AG04450 (cell line): Measurements from ENCODE around the gene MRGPRE. TPM values are rescaled to one million over a fixed set of nuclear protein-coding genes. Genes with fewer than 3 reads are reported as not detected.

ENCODE experiments used
- CTCF ChIA-PET: fragments of 300-600, 350-600 bp; formaldehyde crosslinking; extraction: SDS; loops from one replicate; lab custom pipeline; 2022; ENCODE audit warnings: antibody characterized with exemption, inconsistent platforms; lab: Charles Lee
- POLR2A ChIA-PET: fragments of 350-600 bp; formaldehyde crosslinking; extraction: SDS; loops from one replicate; lab custom pipeline; 2021; ENCODE audit warnings: antibody characterized with exemption, inconsistent platforms; lab: Yijun Ruan, JAX
- DNase-seq: peaks from one replicate; pipeline ENCODE4 v3.0.0-alpha.2; 2011; ENCODE audit warnings: low read depth, low spot score
- H3K27ac ChIP-seq: one replicate; pipeline ENCODE4 v1.5.1; 2012; ENCODE audit warnings: low read depth, low read length, control low read depth
- H3K27me3 ChIP-seq: one replicate; pipeline ENCODE4 v1.6.0; 2012; ENCODE audit warnings: low read length; ENCODE audit not compliant: control insufficient read depth, insufficient read depth
- H3K4me3 ChIP-seq: 2 replicates; pipeline ENCODE4 v1.5.1; 2011; ENCODE audit warnings: mild to moderate bottlenecking, low read depth, low read length, control low read depth
- H3K9me3 ChIP-seq: 2 replicates; pipeline ENCODE4 v1.5.1; 2012; ENCODE audit warnings: low read length; ENCODE audit not compliant: control insufficient read depth, insufficient read depth
- polyA plus RNA-seq: library from polyadenylated mRNA; depleted of rRNA; stranded (reverse); fragments of >200 nt; gene quantifications from 2 replicates; pipeline ENCODE4 v1.2.3, GENCODE V29; 2011
- TF ChIP-seq, protein P1 (sequence below): IDR thresholded peaks from 2 replicates; pipeline ENCODE4 v1.5.1; 2011; ENCODE audit warnings: low read depth, low read length, control low read depth, inconsistent platforms

MRGPRE gene
- polyA plus RNA-seq, 1 experiment, result not detected

DNA sequence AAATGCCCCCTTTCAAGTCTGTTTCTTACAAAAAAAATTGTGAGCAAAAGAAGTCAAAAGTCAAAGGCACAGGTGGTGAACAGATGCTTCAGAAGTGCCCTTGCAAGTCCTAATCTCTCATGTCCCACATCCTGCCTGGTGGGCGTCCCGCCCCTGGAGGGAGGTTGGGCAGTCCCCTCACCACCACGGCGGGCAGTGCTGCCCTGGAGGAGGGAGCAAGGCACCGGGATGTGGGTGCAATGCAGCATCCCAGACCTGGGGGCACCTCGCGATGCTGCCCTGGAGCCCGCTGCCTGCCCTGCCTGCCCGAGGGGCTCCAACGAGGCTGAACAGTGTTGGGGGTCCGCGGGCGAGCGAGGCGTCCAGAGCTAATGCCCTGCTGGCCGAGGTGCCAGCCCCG lies 29.5 kb downstream of the MRGPRE start:
- DNase-seq, result no peak
- ChIA-PET CTCF (no interaction called here), POLR2A (no interaction called here)
- no peak overlapping the region for H3K27ac ChIP-seq
- TF ChIP-seq, protein P1, sequence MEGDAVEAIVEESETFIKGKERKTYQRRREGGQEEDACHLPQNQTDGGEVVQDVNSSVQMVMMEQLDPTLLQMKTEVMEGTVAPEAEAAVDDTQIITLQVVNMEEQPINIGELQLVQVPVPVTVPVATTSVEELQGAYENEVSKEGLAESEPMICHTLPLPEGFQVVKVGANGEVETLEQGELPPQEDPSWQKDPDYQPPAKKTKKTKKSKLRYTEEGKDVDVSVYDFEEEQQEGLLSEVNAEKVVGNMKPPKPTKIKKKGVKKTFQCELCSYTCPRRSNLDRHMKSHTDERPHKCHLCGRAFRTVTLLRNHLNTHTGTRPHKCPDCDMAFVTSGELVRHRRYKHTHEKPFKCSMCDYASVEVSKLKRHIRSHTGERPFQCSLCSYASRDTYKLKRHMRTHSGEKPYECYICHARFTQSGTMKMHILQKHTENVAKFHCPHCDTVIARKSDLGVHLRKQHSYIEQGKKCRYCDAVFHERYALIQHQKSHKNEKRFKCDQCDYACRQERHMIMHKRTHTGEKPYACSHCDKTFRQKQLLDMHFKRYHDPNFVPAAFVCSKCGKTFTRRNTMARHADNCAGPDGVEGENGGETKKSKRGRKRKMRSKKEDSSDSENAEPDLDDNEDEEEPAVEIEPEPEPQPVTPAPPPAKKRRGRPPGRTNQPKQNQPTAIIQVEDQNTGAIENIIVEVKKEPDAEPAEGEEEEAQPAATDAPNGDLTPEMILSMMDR, result no peak
- H3K4me3 ChIP-seq, result no peak overlapping the region
- H3K9me3 ChIP-seq, result no peaks in the 10 kb centered on the region
- H3K27me3 ChIP-seq, result peaks cover 68% of the 10 kb centered on the region

DNA sequence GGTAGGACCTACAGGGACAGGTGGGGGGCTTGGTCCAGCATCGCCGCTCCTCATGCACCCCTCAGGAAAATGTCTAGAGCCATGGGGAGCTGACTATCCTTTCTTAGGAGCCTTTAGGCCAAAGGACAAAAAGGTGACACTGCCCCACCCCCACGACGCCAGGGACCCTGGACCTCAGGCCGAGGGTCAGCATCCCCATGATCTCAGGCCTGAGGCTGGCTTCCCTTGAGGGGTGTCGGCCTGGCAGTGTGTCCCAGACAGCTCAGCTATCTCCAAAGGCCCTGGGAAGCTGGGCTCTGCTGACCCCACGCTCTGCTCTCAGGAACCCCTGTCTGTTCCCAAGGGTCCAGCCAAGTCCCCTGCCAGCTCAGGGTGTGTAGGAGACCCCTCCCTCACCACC lies 29.9 kb downstream of the MRGPRE start:
- Histone ChIP-seq H3K9me3 (no peaks in the 10 kb centered on the region), H3K27me3 (peaks cover 65% of the 10 kb centered on the region), H3K4me3 (no peak overlapping the region), H3K27ac (no peak overlapping the region)
- TF ChIP-seq, protein P1, result no peak
- POLR2A ChIA-PET, result no interaction called here
- CTCF ChIA-PET, result no interaction called here
- no peak for DNase-seq

DNA sequence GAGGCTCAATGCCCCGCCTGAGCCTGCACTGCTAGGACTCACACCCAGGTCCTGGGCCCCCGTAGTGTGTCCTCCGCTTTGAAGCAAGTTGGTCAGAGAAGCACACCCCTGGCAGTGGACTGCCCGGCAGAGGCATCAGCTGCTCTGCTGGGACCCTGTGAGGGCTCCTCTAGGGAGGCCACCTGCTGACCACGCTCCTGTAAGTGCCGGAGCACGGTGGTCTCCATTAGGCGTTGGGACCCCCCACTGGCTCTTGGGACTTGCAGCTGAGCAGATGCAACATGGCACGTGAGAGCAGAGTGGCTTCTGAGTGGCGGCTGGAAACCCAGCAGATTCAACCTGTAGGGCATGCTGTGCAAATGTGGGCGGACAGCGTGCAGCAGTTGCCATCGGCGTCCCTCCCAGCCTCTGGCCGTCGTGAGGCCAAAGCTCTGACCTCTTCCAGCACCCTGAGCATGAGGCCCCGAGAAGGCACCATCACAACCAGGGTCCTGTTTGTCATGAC lies 30.5 kb downstream of the MRGPRE start:
- TF ChIP-seq, protein P1, result no peak
- DNase-seq, result no peak
- Histone ChIP-seq H3K9me3 (no peaks in the 10 kb centered on the region), H3K27me3 (peaks cover 65% of the 10 kb centered on the region), H3K27ac (no peak overlapping the region), H3K4me3 (no peak overlapping the region)
- ChIA-PET CTCF (no interaction called here), POLR2A (no interaction called here)

DNA sequence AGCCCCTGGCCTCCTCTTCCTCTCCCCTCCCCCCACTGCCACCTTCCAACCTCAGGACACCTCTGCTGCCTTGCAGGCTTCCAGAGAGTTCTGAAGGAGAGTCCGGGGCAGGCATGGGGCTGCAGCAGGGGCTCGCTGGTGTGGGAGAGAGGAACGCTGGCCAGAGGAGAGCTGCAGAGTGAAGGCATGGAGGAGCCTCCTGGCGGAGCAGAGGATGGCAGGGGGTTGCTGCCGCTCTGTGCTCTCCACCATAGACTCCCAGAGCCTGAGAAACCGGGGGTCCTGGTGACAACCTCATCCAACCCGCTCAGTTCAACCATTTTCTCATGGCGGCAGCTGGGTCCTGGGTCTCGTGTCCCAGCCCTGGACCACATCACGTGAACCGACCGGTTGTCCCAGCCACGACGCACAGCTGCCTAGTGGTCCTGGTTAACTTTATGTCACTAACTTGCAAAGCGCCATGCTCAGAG lies 31.1 kb downstream of the MRGPRE start:
- CTCF ChIA-PET, result no interaction called here

DNA sequence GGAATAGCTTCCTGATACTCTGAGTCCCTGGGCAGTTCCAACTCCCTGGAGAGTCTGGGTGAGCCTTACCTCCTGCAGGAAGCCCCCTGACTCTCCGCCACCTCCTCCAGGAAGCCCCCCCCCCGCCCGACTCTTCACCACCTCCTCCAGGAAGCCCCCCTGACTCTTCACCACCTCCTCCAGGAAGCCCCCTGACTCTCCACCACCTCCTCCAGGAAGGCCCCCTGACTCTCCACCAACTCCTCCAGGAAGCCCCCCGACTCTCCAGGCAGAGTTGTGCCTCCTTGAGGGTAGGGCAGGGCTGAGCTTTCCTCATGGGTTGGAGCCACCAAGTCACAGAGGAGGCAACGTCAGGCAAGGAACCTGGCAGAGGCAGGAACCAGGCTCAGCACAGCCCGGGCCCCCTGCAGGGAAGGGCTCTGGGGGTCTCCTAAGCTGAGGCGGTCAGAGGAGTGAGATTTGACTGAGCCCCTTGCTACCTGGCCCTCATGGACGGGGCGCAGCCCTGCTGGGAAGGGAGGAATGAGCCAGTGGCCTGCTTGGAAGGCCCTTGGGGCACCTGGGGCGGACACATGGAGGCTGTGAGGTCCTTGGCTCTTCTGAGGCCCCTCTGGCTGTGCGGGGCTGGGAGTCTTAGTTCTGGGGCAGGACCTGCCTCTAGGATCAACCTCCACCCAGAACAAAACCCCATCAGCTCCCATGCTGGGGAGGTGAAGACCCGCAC lies 31.7 kb downstream of the MRGPRE start:
- peaks cover 63% of the 10 kb centered on the region for H3K27me3 ChIP-seq
- CTCF ChIA-PET, result no interaction called here

More for the DNA sequence above, 31.1 kb downstream of the MRGPRE start:
- TF ChIP-seq, protein P1, result no peak
- POLR2A ChIA-PET, result no interaction called here
- H3K4me3 ChIP-seq, result no peak overlapping the region
- H3K9me3 ChIP-seq, result no peaks in the 10 kb centered on the region
- no peak overlapping the region for H3K27ac ChIP-seq
- DNase-seq, result no peak
- H3K27me3 ChIP-seq, result peaks cover 65% of the 10 kb centered on the region

More for the DNA sequence above, 31.7 kb downstream of the MRGPRE start:
- no peak for DNase-seq
- POLR2A ChIA-PET, result no interaction called here
- Histone ChIP-seq H3K4me3 (no peak overlapping the region), H3K9me3 (no peaks in the 10 kb centered on the region; the same call in 1 of the 2 replicates), H3K27ac (no peak overlapping the region)
- TF ChIP-seq, protein P1, result no peak
